Measurements from ENCODE around the gene CDH13.

Gene CDH13

GRCh38 chr16:83802554-83803205 lies 1175.9 kb downstream of the CDH13 start:
- no peak for DNase-seq

GRCh38 chr16:83803811-83804210 lies 1177.0 kb downstream of the CDH13 start:
- no peak for DNase-seq

- no peak for DNase-seq
These were observed 1177.6 kb downstream of the CDH13 start for GRCh38 chr16:83804366-83804765.

- no peak for DNase-seq
These were observed 1179.3 kb downstream of the CDH13 start for GRCh38 chr16:83806036-83806435.

- DNase-seq, result no peak
These were observed 1180.0 kb downstream of the CDH13 start for GRCh38 chr16:83806731-83807130.

GRCh38 chr16:83807327-83807709 lies 1180.5 kb downstream of the CDH13 start:
- DNase-seq, result peak in 1 of 2 donors; percentile 4

GRCh38 chr16:83807710-83808572 lies 1181.2 kb downstream of the CDH13 start, which contains the start of gene HSBP1:
Gene HSBP1, plus strand, starts transcription at chr16:83807978. Its CDS starts 99 bp downstream, at chr16:83808077.
- DNase-seq, result peak; percentile 92 to 93

GRCh38 chr16:83808573-83809014 lies 1181.8 kb downstream of the CDH13 start:
- DNase-seq, result no peak

- DNase-seq, result no peak
These were observed 1182.3 kb downstream of the CDH13 start for GRCh38 chr16:83809092-83809491.

GRCh38 chr16:83810901-83811300 lies 1184.1 kb downstream of the CDH13 start:
- no peak for DNase-seq

- no peak for DNase-seq
These were observed 1187.3 kb downstream of the CDH13 start for GRCh38 chr16:83813823-83814658.

- DNase-seq, result no peak
These were observed 1187.9 kb downstream of the CDH13 start for GRCh38 chr16:83814659-83814985.

- DNase-seq, result no peak
These were observed 1190.3 kb downstream of the CDH13 start for GRCh38 chr16:83817022-83817421.

- no peak for DNase-seq
These were observed 1191.5 kb downstream of the CDH13 start for GRCh38 chr16:83818276-83818675.

GRCh38 chr16:83819361-83819760 lies 1192.6 kb downstream of the CDH13 start:
- DNase-seq, result no peak

- peak; percentile 64 to 84 for DNase-seq
These were observed 1199.6 kb downstream of the CDH13 start for GRCh38 chr16:83826146-83826913.

- DNase-seq, result no peak
These were observed 1203.5 kb downstream of the CDH13 start for GRCh38 chr16:83830091-83830768.

GRCh38 chr16:83830769-83831455 lies 1204.1 kb downstream of the CDH13 start:
- no peak for DNase-seq

- DNase-seq, result no peak
These were observed 1204.8 kb downstream of the CDH13 start for GRCh38 chr16:83831456-83831987.

GRCh38 chr16:83833921-83834320 lies 1207.2 kb downstream of the CDH13 start:
- DNase-seq, result no peak

Measured in activated CD4-positive, alpha-beta T cell treated with anti-CD3 and anti-CD28 coated beads for 4 hours (primary cell).